Karpas-422 (cell line): Measurements from ENCODE around the gene TBC1D19. TPM values are rescaled to one million over a fixed set of nuclear protein-coding genes. Genes with fewer than 3 reads are reported as not detected.
"Not testable (repeated sequence)": the region's sequence is repeated elsewhere in the genome, so short reads cannot be mapped to it uniquely, and the experiment has no call there.

ENCODE experiments used
- DNase-seq: peaks from one replicate; pipeline ENCODE4 v3.0.0-alpha.2; 2015
- H2AFZ ChIP-seq: fragments of 200-600 bp; sonication (generic); 2 replicates; pipeline ENCODE4 v1.6.1; 2014; ENCODE audit warnings: antibody characterized with exemption, low read length, mixed read lengths
- H3K27ac ChIP-seq: fragments of 200-600 bp; sonication (generic); 2 replicates; pipeline ENCODE4 v1.5.1; 2014; ENCODE audit warnings: mild to moderate bottlenecking, low read length, moderate library complexity
- H3K27me3 ChIP-seq: fragments of 200-600 bp; sonication (generic); 2 replicates; pipeline ENCODE4 v1.6.1; 2014; ENCODE audit warnings: low read length, mixed read lengths
- H3K36me3 ChIP-seq: fragments of 200-600 bp; sonication (generic); 2 replicates; pipeline ENCODE4 v1.6.1; 2014; ENCODE audit warnings: low read length, mixed read lengths; ENCODE audit not compliant: insufficient read depth
- H3K4me1 ChIP-seq: fragments of 200-600 bp; sonication (generic); 2 replicates; pipeline ENCODE4 v1.6.1; 2014; ENCODE audit warnings: mild to moderate bottlenecking, low read length, mixed read lengths
- H3K4me2 ChIP-seq: fragments of 200-600 bp; sonication (generic); 2 replicates; pipeline ENCODE4 v1.6.1; 2014; ENCODE audit warnings: low read length, low read depth, mild to moderate bottlenecking; ENCODE audit not compliant: poor library complexity, severe bottlenecking
- H3K4me3 ChIP-seq: fragments of 200-600 bp; sonication (generic); 2 replicates; pipeline ENCODE4 v1.5.1; 2014; ENCODE audit warnings: mild to moderate bottlenecking, antibody characterized with exemption, low read length, mixed read lengths
- H3K79me2 ChIP-seq: fragments of 200-600 bp; sonication (generic); 2 replicates; pipeline ENCODE4 v1.6.1; 2014; ENCODE audit warnings: mild to moderate bottlenecking, low read length, mixed read lengths
- H3K9ac ChIP-seq: fragments of 200-600 bp; sonication (generic); 2 replicates; pipeline ENCODE4 v1.6.0; 2014; ENCODE audit warnings: low read length
- H3K9me2 ChIP-seq: fragments of 200-600 bp; sonication (generic), shearing (Covaris generic); replicated peaks from 2 replicates; pipeline ENCODE4 v1.6.0; 2014; ENCODE audit warnings: mild to moderate bottlenecking, low read length, moderate library complexity; ENCODE audit not compliant: insufficient read depth
- H3K9me3 ChIP-seq: fragments of 300-700, 200-600 bp; sonication (generic); 2 replicates; pipeline ENCODE4 v1.6.1; 2014; ENCODE audit warnings: low read length, mixed read lengths
- H4K20me1 ChIP-seq: fragments of 200-600 bp; sonication (generic); 2 replicates; pipeline ENCODE4 v1.6.1; 2014; ENCODE audit warnings: mild to moderate bottlenecking, antibody characterized with exemption, low read length, low read depth; ENCODE audit not compliant: insufficient read depth
- total RNA-seq: library from RNA; depleted of rRNA; stranded (reverse); fragments of >200 nt; shearing (Covaris generic); gene quantifications from 2 replicates; pipeline ENCODE4 v1.2.3, GENCODE V29; 2014; ENCODE audit warnings: low replicate concordance

The TBC1D19 gene
- total RNA-seq, 1 experiment from 2014 or later = 14.1 TPM

DNA sequence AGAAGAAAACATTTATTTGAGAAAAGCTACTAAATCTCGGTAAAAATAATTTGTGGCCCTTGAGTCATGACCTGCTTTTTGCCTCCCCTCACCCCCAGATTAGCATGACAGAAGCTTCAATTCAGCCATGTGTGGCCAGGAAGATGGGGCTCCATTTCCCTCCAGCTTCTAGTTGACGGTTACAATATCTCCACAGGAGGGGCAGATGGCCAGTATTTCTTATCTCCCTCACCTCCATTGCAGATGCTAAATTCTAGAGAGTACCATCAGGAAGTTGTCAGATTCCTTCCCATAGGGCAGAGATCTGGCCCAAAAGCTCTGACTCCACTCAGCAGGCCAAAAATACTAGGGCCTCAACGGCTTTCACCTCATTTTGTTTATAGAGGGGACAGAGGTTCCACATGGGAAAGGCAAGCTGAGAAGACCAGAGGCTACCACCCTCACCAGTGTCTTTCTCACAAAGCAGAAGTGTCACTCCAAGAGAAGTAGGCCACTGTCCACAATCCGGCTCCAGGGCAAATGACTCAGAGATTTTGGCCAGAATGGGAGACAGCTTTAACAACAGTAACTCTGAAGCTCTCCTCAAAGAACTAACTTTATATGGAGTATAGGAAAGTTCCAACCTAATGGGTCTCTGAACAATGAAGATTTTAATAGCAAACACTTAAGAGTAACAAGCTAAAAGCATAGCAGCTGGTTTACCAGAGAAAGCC lies 108.3 kb downstream of the TBC1D19 start:
- H3K4me2 ChIP-seq = no peak overlapping the region
- no peaks in the 10 kb centered on the region for H3K9me2 ChIP-seq
- no peaks in the 10 kb centered on the region for H3K4me1 ChIP-seq
- H3K9me3 ChIP-seq = no peaks in the 10 kb centered on the region
- no peaks in the 10 kb centered on the region for H3K27me3 ChIP-seq
- H3K4me3 ChIP-seq = no peak overlapping the region
- H3K79me2 ChIP-seq = no peaks in the 10 kb centered on the region
- H2AFZ ChIP-seq = no peak overlapping the region
- DNase-seq = no peak
- no peak overlapping the region for H3K27ac ChIP-seq
- no peaks in the 10 kb centered on the region for H4K20me1 ChIP-seq
- H3K9ac ChIP-seq = no peak overlapping the region
- no peaks in the 10 kb centered on the region for H3K36me3 ChIP-seq

DNA sequence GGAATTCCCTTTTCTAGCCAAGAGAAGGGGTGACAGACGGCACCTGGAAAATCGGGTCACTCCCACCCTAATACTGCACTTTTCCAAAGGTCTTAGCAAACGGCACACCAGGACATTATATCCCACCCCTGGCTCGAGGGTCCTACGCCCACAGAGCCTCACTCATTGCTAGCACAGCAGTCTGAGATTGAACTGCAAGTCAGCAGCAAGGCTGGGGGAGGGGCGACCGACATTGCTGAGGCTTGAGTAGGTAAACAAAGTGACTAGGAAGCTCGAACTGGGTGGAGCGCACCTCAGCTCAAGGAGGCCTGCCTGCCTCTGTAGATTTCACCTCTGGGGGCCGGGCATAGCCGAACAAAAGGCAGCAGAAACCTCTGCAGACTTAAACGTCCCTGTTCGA lies 110.2 kb downstream of the TBC1D19 start:
- H3K9ac ChIP-seq, H3K36me3 ChIP-seq, H4K20me1 ChIP-seq, H3K27me3 ChIP-seq, DNase-seq, H3K9me2 ChIP-seq, H3K4me1 ChIP-seq, H3K4me2 ChIP-seq, H3K9me3 ChIP-seq, H3K4me3 ChIP-seq, H3K79me2 ChIP-seq, H2AFZ ChIP-seq, H3K27ac ChIP-seq: not testable (repeated sequence)

DNA sequence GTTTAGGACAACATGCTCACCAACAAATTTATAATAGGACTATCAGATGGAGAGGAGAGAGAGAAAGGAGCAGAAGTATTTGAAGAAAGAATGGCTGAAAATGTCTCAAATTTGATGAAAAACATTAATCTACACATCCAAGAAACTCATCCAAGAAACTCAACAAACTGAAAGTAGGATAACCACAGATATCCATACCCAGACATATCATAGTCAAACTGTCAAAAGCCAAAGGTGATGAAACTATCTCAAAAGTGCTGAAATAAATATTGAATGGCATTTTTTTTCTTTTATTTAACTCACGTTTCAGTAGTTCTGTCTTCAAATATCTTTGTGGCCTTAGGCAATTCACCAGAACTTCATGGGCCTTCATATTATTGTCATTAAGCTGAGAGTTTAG lies 116.2 kb downstream of the TBC1D19 start:
- Histone ChIP-seq H3K36me3 (no peaks in the 10 kb centered on the region), H4K20me1 (no peaks in the 10 kb centered on the region), H3K9me2 (peaks cover 3% of the 10 kb centered on the region; the same call in 1 of the 2 replicates), H3K27me3 (no peaks in the 10 kb centered on the region), H3K4me2 (no peak overlapping the region), H2AFZ (no peak overlapping the region), H3K4me3 (no peak overlapping the region), H3K9ac (no peak overlapping the region), H3K27ac (no peak overlapping the region), H3K79me2 (no peaks in the 10 kb centered on the region), H3K4me1 (no peaks in the 10 kb centered on the region), H3K9me3 (no peaks in the 10 kb centered on the region)
- no peak for DNase-seq

DNA sequence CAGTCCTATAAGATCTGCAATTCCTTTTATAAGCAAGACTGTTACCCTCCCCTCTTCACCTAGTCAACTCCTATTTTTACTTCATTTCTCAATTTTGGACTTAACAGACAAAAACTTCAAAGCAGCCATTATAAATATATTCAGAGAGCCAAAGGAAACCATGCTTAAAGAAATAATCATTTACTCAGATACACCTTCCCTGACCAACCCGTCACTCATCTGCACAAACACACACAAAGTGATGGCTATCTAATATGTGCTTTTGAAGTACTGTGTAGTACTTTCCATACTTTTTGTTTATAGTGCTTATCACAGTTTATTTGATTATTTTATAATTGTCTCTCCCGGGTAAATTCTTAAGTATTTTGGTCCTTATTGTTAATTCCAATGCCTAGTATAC lies 117.2 kb downstream of the TBC1D19 start:
- Histone ChIP-seq H3K4me2 (no peak overlapping the region), H3K9me3 (no peaks in the 10 kb centered on the region)
- DNase-seq = no peak

DNA sequence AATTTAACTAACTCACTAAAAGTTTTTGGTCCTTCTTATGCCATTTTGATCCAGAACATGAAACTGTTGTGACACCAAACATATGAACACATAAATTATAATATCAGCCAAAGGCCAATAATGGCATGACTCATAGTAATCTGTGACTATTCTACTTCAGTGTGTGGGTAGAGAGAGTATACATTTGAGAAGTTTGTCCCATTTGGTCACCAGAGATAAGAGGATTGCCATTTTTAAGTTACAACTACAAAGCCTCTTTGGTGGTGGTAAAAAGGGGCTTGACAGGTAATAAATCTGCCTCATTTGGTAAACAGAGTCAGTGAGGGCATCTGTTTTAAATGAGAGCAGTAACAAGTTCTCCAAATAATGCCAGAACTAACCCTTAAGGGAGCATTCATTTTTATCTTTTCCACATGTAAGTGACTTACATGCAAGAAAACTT lies 117.9 kb downstream of the TBC1D19 start:
- Histone ChIP-seq H3K4me3 (no peak overlapping the region), H2AFZ (no peak overlapping the region), H3K9ac (no peak overlapping the region), H3K4me1 (no peaks in the 10 kb centered on the region), H3K9me2 (peaks cover 3% of the 10 kb centered on the region; the same call in 1 of the 2 replicates), H3K27me3 (no peaks in the 10 kb centered on the region), H3K27ac (no peak overlapping the region), H3K79me2 (no peaks in the 10 kb centered on the region), H3K36me3 (no peaks in the 10 kb centered on the region), H4K20me1 (no peaks in the 10 kb centered on the region), H3K9me3 (no peaks in the 10 kb centered on the region), H3K4me2 (no peak overlapping the region)
- DNase-seq = no peak

More for the DNA sequence above, 117.2 kb downstream of the TBC1D19 start:
- Histone ChIP-seq H4K20me1 (no peaks in the 10 kb centered on the region), H3K27me3 (no peaks in the 10 kb centered on the region), H2AFZ (no peak overlapping the region), H3K9ac (no peak overlapping the region), H3K27ac (no peak overlapping the region), H3K4me3 (no peak overlapping the region), H3K4me1 (no peaks in the 10 kb centered on the region), H3K36me3 (no peaks in the 10 kb centered on the region), H3K9me2 (peaks cover 3% of the 10 kb centered on the region; the same call in 1 of the 2 replicates), H3K79me2 (no peaks in the 10 kb centered on the region)

DNA sequence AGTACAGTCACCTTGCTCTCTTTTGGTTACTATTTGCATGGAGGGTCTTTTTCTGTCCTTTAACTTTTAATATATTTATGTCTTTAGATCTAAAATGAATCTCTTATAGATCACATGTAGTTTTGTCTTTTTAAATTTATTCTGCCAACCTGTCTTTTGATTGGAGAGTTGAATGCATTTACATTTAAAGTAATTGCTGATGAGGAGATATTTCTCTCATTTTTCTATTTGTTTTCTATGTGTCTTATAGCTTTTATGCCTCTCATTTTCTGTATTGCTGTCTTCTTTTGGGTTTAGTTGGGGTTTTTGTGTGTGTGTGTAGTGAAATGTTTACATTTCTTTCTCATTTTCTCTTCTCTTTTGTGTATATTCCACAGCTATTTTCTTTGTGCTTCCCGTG lies 123.5 kb downstream of the TBC1D19 start:
- H4K20me1 ChIP-seq = no peaks in the 10 kb centered on the region
- no peaks in the 10 kb centered on the region for H3K27me3 ChIP-seq
- no peaks in the 10 kb centered on the region for H3K36me3 ChIP-seq
- H3K9ac ChIP-seq = no peak overlapping the region
- no peak overlapping the region for H2AFZ ChIP-seq
- no peaks in the 10 kb centered on the region for H3K79me2 ChIP-seq
- H3K9me2 ChIP-seq = peaks cover 3% of the 10 kb centered on the region; the same call in 1 of the 2 replicates
- no peaks in the 10 kb centered on the region for H3K4me1 ChIP-seq
- no peak overlapping the region for H3K4me3 ChIP-seq
- peak; percentile 34 for DNase-seq
- no peaks in the 10 kb centered on the region for H3K9me3 ChIP-seq
- no peak overlapping the region for H3K27ac ChIP-seq
- no peak overlapping the region for H3K4me2 ChIP-seq

DNA sequence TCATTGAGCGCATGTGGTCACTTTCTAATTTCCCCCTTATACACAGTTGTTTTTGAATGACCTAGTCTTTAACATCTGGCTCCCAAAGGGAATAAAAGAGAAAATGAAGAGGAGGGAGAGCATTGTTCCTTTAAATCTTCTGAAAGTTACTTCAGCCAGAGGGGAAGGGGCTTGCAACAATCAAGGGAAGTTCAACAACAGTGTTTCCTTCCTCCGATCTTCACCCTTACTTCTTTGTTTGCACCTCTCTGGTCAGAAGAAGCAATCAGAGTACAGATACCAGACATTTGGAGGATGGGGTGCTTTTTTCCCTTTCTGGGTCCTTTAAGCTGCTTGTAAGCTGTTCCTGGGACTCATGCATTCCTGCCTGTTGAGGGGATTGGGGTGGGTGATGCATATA lies 125.4 kb downstream of the TBC1D19 start:
- Histone ChIP-seq H4K20me1 (no peaks in the 10 kb centered on the region), H3K36me3 (no peaks in the 10 kb centered on the region), H3K4me1 (no peaks in the 10 kb centered on the region), H3K9me2 (peaks cover 3% of the 10 kb centered on the region; the same call in 1 of the 2 replicates), H3K4me3 (no peak overlapping the region), H3K79me2 (no peaks in the 10 kb centered on the region), H3K27ac (no peak overlapping the region), H3K27me3 (no peaks in the 10 kb centered on the region), H3K9ac (no peak overlapping the region), H3K9me3 (no peaks in the 10 kb centered on the region), H3K4me2 (no peak overlapping the region), H2AFZ (no peak overlapping the region)
- DNase-seq = no peak

DNA sequence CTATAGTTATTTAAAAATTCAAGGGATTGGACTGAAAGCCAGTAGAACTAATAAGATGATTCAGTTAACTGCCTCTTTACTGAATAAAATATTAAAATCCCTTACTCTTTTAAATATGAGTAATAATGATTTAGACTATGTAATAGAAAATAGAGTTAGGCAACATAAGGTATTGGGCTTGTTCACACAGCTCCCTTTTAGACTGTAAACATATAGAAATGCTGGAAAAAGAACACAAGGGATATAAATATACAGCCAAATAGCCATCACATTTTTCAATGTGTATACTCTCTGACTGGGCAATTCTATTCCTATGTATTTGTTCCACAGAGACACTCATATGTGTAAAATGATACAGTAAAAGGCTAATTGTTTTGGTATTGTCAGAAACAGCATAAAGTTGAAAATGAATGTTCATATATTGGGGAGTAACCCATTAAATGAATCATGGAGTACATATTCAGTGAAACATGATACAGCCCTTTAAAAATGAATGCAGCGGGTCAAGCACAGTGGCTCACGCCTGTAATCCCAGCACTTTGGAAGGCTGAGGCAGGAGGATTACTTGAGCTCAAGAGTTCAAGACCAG lies 129.8 kb downstream of the TBC1D19 start:
- Histone ChIP-seq H2AFZ (no peak overlapping the region), H3K4me2 (no peak overlapping the region), H3K27me3 (no peaks in the 10 kb centered on the region), H3K36me3 (no peaks in the 10 kb centered on the region), H3K79me2 (no peaks in the 10 kb centered on the region), H3K9me2 (no peaks in the 10 kb centered on the region), H3K9ac (no peak overlapping the region), H3K27ac (no peak overlapping the region), H4K20me1 (no peaks in the 10 kb centered on the region), H3K4me1 (no peaks in the 10 kb centered on the region), H3K4me3 (no peak overlapping the region), H3K9me3 (no peaks in the 10 kb centered on the region)
- peak; percentile 10 for DNase-seq
